ENCODE results near the gene TMCC1.
"Not testable (repeated sequence)": the region's sequence is repeated elsewhere in the genome, so short reads cannot be mapped to it uniquely, and the experiment has no call there.

Gene TMCC1

DNA sequence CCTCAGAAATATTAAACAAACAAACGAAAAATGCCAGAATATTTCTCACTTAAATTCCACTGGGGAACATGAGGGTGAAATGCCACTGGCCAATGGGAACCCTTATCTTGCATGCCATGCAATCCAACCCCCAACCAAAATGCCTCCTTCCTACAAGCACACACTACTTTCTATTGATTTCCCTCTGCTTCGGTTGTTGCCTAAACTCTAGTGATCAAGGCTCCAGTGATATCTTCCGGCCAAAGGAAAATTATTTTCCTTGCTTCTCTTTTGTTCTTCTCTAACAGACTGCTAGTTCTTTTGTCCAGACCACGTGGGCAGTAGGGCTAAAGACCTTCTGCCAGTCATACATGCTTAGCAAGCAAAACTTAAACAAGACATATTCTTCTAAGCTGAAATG lies 115.7 kb downstream of the TMCC1 start:
- no peak for DNase-seq (ENCODE audit: extremely low read depth in 1 of 2, low read depth in 1 of 2)

DNA sequence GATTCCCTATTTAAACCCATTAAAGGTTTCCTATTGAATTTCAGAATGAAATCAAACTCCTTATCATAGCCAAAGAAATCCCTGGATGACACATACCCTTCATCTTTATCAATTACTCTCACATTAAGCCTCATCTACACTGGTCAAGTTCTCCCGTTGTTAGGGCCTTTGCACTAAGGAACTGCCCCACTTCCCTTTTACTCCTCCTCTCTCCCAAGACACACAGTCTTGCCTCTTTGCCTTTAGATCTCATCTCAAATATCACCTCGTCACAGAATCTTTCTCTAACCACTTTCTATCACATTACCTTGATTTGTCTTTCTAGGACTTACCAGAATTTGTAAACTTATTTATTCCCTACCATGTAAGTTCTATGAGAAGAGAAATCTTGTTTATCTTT lies 117.6 kb downstream of the TMCC1 start:
- DNase-seq (ENCODE audit: extremely low read depth in 1 of 2, low read depth in 1 of 2) = no peak

DNA sequence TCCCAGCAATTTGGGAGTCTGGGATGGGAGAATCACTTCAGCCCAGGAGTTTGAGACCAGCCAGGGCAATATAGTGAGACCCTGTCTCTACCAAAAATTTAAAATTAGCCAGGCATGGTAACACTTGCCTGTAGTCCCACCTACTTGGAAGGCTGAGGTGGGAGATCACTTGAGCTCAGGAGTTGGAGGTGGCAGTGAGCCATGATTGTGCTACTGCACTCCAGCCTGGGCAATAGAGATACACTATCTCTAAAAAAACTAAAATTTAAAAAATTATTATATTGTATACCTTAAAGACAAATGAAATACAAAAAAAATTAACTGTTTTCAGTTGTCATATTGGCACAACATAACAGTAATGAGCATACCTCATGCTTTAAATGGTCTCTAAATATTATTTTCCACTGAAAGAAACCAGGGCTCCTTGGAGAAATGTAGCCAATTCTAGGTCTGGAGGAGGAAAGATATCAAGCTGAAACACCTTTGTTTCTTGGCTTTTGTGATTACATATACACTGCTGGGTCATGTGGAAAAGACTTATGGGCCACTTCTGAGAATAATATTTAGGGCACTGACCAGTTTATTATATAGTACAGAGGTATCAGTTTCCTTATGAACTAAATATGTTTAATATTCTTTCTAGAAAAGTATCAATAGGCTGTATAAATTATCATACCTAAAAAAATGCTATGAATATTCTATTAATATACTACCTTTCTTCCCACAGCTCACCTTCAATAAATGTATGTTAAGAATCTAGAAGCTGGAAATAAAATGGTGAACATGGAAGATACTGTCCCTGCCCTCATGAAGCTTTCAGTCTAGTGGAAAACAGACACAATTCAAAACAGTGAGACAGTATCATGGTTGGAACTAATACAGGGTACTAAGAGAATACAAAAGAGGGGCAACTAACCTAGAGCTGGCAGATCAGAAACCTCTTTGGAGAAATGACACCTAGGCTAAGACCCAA lies 119.5 kb downstream of the TMCC1 start:
- no peak for DNase-seq (ENCODE audit: extremely low read depth in 1 of 2, low read depth in 1 of 2)

DNA sequence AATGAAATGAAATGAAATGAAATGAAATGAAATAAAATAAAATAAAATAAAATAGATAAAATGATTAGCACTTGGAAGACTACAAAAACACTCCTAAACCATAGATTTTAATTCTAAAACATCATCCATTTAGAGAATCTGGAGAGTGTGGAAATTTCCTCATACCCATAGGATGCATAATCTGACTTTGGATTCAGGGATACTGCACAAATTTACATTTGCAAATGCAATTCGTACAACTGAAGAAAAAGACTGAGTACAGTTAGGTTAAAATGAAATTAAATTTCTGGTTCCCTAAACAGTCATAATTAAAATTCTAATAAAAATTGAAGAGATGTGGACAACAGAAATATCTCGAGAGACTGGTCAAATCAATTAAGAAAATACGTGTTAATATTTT lies 122.9 kb downstream of the TMCC1 start:
- DNase-seq (ENCODE audit: extremely low read depth in 1 of 2, low read depth in 1 of 2) = no peak

DNA sequence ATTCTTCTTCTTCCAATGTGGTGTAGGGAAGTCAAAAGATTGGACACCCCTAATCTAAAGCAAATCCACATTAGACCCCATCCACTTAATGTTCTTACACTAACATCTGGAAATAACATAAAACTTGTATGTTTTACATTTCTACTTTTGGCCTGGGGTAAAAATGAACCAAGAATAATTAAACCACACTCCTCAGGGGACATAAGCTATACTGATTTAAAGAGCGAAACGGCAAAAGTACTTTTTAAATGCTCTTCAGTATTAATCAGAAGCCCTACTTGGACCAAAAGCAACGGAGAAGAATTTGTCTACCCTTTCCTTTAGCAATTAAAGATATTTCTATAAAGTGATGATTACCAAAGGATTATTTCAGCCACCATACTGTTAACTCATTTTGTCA lies 123.9 kb downstream of the TMCC1 start:
- no peak for DNase-seq (ENCODE audit: extremely low read depth in 1 of 2, low read depth in 1 of 2)

DNA sequence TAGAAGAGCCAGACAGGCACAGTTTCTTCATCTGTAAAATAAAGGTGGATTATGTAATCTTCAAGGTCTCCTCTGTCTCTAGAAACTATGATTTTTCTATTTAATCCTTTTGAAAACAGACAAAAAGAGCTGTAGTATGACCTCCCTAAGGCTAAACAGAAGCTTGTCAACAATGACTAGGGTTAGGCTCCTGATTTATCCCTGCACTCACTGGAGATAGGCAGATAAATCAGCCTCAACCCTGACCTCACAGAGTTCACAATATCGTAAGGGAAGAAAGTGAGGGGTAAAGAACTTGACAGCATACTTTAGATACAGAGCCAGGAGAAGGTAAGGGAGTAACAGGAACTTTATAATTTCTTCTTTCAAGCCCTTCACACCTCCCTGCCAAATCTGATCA lies 124.8 kb downstream of the TMCC1 start:
- no peak for DNase-seq (ENCODE audit: extremely low read depth in 1 of 2, low read depth in 1 of 2)

DNA sequence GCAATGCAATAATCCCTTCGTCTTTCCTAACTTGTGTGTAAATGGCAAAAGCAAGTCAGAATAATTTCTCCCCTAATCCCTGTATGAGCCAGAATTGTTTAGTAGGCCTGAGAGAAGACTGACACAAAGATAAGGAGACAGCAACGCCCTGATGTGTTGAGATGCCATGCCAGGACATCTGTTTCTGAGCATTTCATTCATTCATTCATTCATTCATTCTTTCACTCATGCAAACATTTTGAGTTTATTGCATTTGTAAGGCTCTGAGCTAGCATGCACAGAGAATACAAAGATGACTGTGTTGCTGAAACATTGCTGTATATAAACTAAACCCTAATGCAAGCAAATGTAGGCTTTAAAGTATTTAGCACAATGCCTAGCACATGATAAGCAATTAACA lies 127.4 kb downstream of the TMCC1 start:
- DNase-seq (ENCODE audit: extremely low read depth in 1 of 2, low read depth in 1 of 2) = no peak

DNA sequence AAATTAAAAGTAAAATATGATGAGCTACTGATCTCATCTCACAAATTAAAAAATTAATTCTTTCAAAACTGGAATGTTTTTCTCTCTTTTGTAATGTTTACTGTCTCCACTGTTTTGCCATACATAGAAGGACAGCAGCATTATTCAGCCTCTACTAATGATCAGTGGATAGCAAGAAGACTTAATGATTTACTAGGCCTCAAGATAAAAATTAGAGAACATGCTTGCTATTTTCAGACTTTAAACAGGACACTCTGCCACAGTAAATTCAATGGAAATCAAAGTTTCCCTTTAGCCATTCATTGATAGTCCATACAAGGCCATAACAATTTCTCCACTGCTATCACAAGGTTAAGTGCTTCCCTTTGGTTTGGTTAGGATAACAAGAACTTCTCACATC lies 129.4 kb downstream of the TMCC1 start:
- no peak for DNase-seq (ENCODE audit: extremely low read depth in 1 of 2, low read depth in 1 of 2)

DNA sequence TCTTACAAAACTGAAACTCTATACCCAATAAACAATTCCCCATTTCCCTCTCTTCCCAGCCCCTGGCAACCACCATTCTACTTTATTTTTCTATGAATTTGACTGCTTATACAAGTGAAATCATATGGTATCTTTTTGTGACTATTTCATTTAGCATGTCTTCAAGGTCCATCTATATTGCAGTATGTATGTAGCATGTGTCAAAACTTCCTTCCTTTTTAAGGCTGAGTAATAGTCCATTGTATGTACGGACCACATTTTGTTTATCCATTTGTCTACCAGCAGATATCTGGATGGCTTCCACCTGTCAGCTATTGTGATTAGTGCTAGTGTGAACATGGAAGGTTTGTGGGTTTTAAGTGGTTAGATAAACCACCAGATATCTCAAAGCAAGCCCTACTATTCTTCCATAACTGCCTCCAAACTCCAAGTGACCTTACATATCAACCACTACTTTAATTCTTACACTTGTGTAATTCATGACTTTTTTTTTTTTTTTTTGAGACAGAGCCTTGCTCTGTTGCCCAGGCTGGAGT lies 134.7 kb downstream of the TMCC1 start:
- no peak for DNase-seq (ENCODE audit: extremely low read depth in 1 of 2, low read depth in 1 of 2)

DNA sequence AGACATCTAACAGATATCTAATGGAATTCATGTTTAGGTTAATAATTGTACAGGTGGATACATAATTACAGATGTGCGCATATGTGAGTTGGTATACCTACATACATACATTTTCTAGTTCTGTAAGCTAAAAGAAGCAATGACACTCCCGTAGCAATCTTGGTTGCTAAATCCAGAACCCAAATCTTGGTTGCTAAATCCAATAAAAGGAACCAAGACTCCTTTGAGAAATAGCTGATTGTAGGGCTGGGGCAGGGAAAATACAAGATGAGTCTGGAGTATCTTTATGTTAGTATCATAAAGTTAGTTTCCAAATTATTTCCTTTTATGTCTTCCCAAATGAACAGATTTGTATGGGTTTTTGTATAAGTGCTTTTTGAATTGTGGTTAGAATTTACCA lies 135.2 kb downstream of the TMCC1 start:
- no peak for DNase-seq (ENCODE audit: extremely low read depth in 1 of 2, low read depth in 1 of 2)

DNA sequence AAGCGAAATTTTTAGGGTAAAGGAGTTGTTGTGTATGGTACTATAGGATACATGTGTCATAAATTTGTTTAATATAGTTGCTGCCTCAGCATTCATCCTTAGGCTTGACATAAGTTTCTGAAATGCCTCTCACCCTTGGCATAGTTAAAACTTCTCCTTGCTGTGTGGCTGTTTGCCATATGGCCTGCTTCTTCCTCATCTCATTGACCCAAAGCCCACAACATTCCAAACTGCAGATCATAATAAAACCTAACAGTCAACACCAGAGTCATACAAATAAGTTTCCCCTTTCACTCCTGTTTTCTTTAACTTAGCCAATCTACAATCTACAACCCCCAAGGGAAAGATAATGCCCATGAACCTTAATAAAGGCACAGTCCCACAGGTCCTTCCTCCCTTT lies 136.6 kb downstream of the TMCC1 start:
- no peak for DNase-seq (ENCODE audit: extremely low read depth in 1 of 2, low read depth in 1 of 2)

DNA sequence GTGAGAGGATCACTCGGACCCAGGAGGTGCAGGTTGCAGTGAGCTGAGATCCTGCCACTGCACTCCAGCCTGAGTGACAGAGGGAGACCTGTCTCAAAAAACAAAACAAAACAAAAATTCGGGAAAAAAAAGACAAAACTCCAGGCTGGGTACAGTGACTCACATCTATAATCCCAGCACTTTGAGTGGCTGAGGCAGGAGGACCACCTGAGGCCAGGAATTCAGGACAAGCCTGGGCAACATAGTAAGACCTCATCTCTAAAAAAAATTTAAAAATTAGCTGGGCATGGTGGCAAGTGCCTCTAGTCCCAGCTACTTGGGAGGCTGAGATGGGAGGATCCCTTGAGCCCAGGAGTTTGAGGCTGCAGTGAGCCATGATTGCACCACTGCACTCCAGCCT lies 142.4 kb downstream of the TMCC1 start:
- not testable (repeated sequence) for DNase-seq (ENCODE audit: extremely low read depth in 1 of 2, low read depth in 1 of 2)

DNA sequence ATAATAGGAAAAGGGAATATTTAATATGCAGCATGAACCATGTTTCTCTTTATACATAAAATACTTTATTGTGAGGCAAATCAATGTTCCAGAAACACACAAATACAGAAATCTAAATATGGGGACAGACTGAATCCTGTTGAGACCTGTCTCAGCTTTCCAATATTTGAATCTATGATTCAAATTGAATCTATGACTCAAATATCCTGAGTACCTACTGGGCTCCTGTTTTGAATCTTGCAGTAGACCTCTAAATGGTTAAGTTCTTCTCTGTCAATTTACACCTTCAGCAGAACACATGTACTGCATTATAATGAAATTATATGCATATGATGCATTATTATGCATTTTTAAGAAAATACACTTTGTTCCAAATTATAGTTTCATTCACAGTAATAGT lies 143.8 kb downstream of the TMCC1 start:
- no peak for DNase-seq (ENCODE audit: extremely low read depth in 1 of 2, low read depth in 1 of 2)

DNA sequence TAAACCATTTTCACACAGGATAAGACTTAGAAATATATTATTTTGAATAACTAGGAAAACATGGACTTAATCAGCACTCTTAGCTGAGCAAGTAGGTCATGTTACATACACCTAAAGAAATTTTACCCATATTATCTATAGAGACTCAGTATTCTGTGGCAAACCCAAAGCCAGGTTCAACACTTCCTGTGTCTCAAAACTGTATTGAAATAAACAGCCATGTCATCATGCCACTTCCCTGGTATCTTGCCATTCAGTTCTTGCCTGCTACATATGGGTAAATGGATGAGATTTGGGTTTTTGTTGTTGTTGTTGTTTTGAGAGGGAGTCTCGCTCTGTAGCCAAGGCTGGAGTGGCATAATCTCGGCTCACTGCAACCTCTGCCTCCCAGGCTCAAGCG lies 145.5 kb downstream of the TMCC1 start:
- no peak for DNase-seq (ENCODE audit: extremely low read depth in 1 of 2, low read depth in 1 of 2)

DNA sequence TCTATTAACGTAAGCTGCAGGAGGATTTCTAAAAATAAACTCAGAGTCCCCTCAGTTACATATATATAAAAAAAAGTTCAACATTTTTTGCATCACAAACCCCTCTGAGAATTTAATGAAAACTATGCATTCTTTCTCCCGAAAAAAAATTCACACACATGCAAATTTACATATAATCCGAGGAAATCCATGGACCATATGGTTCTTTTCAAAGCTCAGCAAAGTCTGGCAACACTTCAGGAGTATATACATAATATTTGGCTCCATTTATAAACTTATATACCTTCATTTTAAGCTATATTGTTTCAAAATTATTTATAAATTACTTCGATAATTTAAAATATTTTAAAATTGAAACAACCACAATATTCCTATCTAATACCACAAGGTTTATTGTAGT lies 146.4 kb downstream of the TMCC1 start:
- no peak for DNase-seq (ENCODE audit: extremely low read depth in 1 of 2, low read depth in 1 of 2)

DNA sequence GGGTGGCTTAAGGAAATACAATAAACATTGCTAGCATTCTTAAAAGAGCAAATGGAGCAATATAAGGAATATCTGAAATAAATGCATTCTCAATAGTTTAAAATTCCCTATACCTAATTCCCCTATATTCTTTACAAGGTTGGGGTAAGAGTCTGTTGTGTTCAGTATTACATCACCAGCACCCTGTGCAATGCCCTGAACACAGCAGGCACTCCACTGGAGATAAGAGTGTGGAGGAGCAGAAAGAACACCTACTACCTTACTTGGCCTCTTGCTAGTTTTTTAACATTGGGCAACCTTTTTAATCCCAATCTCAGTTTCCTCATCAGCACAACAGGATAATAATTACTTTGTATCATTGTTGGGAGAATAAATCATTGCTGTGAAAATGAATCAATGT lies 146.9 kb downstream of the TMCC1 start:
- no peak for DNase-seq (ENCODE audit: extremely low read depth in 1 of 2, low read depth in 1 of 2)

DNA sequence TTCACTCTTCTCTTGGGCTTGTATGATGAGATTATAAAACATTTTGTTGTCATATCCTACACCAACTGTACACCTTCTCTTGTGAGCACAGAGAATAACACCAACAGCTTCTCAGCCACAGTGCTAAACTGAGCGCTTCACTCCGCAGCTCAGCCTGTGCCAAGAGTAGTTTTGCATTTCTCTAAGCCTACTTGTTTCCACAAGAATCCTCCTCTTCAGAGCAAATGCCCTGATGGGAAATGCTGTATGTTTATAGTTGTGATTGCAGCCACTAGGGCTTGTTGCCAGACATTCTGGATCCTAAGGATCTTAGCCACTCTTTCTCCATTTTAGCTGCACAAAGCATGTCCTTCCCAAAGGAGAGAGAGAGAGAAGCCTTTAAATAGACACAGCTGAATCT lies 148.3 kb downstream of the TMCC1 start:
- no peak for DNase-seq (ENCODE audit: extremely low read depth in 1 of 2, low read depth in 1 of 2)

DNA sequence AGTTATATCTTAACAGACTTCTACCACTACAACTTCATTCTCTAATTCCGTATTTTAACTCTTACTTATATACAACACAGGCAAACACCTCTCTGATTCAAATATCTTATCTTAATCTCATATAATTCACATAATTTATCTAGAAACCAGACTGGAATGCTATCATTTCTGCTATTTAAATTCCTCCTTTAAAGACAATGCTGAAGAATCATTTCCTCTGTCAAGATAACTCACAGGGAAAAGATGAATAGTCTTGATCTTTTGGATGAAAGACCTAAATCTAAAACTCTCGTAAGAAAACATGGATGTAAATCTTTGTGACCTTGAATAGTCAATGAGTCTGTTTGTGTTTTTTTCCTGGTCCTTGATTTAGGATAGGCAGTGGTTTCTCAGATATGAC lies 151.7 kb downstream of the TMCC1 start:
- no peak for DNase-seq (ENCODE audit: extremely low read depth in 1 of 2, low read depth in 1 of 2)

DNA sequence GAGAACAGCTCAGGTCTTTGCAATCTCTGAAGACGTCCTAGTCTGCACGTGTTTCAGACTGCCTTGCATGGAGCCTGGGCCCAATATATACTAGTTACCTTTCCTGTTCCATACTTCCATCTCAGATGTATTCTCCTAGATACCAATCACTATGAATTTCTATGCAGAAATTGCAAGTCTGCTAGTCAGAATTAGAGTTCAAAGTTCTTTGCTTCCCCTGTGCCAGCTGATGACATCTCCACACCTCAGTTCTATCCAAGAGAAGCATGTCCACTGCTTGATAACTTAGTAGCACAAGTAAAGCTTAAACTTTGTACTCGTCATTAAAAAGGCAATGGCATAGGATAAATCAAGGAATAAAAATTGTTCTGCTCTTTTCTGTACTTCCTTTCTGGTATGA lies 153.4 kb downstream of the TMCC1 start:
- no peak for DNase-seq (ENCODE audit: extremely low read depth in 1 of 2, low read depth in 1 of 2)

DNA sequence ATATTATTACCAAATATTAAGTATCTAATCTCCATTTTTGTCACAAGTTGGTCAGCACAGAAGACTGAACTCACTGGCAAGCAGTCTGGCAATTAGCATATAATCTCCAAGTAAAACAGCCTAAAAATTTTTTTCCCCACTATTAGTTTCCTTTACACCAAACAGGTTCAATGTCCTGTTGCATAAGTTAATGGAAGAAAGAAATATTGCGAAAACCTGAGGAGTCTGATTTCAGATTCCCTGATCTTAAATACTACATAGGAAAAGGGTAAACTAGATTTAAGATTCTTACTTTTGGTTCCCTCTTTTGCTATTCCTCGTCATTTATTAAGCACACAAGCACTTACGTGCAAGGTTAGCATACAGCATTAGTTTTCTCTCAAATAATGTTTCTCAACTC lies 153.9 kb downstream of the TMCC1 start:
- DNase-seq (ENCODE audit: extremely low read depth in 1 of 2, low read depth in 1 of 2) = no peak

DNA sequence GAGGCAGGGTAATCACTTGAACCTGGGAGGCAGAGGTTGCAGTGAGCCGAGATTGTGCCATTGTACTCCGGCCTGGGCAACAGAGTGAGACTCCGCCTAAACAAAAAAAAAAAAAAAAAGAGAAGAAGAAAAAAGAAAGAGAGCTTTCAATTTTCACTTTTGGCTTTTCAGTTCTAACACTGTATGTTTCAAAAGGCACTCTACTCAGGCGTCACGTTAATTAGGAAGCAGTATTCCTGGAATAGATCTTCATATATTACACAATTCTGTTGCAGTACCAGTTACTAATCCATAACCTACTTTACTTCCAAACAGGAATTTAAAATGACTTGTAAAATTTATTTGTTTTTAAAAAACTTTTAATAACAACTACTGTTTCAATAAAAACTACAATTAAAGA lies 155.3 kb downstream of the TMCC1 start:
- DNase-seq (ENCODE audit: extremely low read depth in 1 of 2, low read depth in 1 of 2) = no peak

DNA sequence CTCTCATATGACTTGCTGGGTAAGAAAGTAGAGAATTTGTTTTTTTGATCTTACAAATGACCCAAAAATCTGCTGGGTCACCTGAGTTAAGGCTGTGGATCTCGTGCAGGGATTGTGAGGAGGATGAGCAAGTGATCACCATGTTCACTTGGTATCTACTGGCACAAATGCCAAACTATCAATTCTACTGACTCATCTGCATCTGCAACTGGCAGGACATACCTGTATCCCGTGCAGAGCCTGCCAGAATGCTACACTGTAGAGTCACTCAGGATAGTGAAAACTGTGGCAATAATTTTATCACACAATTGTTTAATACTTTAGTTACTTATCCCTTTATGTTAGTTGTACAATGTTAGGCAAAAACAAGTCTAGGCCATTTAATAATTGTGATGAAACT lies 157.4 kb downstream of the TMCC1 start:
- DNase-seq (ENCODE audit: extremely low read depth in 1 of 2, low read depth in 1 of 2) = no peak

DNA sequence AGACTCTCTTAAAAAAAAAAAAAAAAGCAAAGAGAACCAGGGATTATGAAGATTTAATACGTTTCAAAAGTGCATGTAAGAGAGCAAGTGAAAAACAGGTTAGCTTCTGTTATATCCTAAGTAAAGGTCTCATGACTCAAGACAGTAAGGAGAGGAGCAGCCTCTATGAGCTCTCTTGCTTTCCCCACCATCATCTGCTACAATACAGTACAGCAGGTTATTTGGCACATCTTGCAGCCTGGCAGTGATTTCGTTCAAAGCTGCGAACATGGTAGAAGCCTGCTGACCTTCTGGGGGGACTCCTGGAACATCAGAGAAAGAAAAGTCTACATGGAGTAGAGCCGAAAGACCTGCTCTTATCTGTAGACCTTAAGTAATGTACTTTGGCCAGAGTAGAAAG lies 157.9 kb downstream of the TMCC1 start:
- DNase-seq (ENCODE audit: extremely low read depth in 1 of 2, low read depth in 1 of 2) = no peak

Data from activated CD8-positive, alpha-beta memory T cell treated with anti-CD3 and anti-CD28 coated beads for 1 hour (primary cell).